AG20443 (cell line): ENCODE data around the gene ESPL1.
A peak's percentile ranks its signal among the peaks of the same experiment; 100 is the strongest.
"Not testable (repeated sequence)": the region's sequence is repeated elsewhere in the genome, so short reads cannot be mapped to it uniquely, and the experiment has no call there.

Experiments
- DNase-seq: peaks from one replicate; pipeline ENCODE4 v3.0.0; 2012; ENCODE audit warnings: low spot score, mixed read lengths

ESPL1 gene

GRCh38 chr12:53299101-53299453 lies 31.0 kb downstream of the ESPL1 start:
- DNase-seq: peak; percentile 35

- peak; percentile 85 for DNase-seq
Measured at GRCh38 chr12:53299454-53300180, 31.5 kb downstream of the ESPL1 start, which contains the start of gene MYG1. TSS of gene MYG1 (plus strand) at chr12:53299695. CDS start at chr12:53299738, 43 bp downstream.

GRCh38 chr12:53300187-53300586 lies 32.1 kb downstream of the ESPL1 start:
- DNase-seq: peak; percentile 56

- DNase-seq: no peak
Measured at GRCh38 chr12:53302903-53303302, 34.8 kb downstream of the ESPL1 start.

- no peak for DNase-seq
Measured at GRCh38 chr12:53306826-53307225, 38.7 kb downstream of the ESPL1 start.

- DNase-seq: no peak
Measured at GRCh38 chr12:53308276-53308675, 40.2 kb downstream of the ESPL1 start.

GRCh38 chr12:53313996-53314395 lies 45.9 kb downstream of the ESPL1 start:
- DNase-seq: no peak

GRCh38 chr12:53320352-53321195 lies 52.5 kb downstream of the ESPL1 start:
- DNase-seq: peak; percentile 24

GRCh38 chr12:53324113-53324778 lies 56.1 kb downstream of the ESPL1 start:
- DNase-seq: no peak

- peak; percentile 97 for DNase-seq
Measured at GRCh38 chr12:53324779-53325510, 56.8 kb downstream of the ESPL1 start.

- peak; percentile 64 for DNase-seq
Measured at GRCh38 chr12:53325511-53326061, 57.5 kb downstream of the ESPL1 start.

GRCh38 chr12:53326460-53327185 lies 58.5 kb downstream of the ESPL1 start:
- no peak for DNase-seq

GRCh38 chr12:53327435-53328042 lies 59.4 kb downstream of the ESPL1 start:
- DNase-seq: peak; percentile 30

GRCh38 chr12:53328043-53328435 lies 59.9 kb downstream of the ESPL1 start:
- DNase-seq: no peak

GRCh38 chr12:53330671-53331070 lies 62.6 kb downstream of the ESPL1 start:
- no peak for DNase-seq

- not testable (repeated sequence) for DNase-seq
Measured at GRCh38 chr12:53332339-53332738, 64.2 kb downstream of the ESPL1 start.

GRCh38 chr12:53332744-53333143 lies 64.6 kb downstream of the ESPL1 start:
- no peak for DNase-seq

GRCh38 chr12:53333289-53333688 lies 65.2 kb downstream of the ESPL1 start:
- no peak for DNase-seq

GRCh38 chr12:53333845-53334244 lies 65.7 kb downstream of the ESPL1 start:
- no peak for DNase-seq

- no peak for DNase-seq
Measured at GRCh38 chr12:53334822-53335221, 66.7 kb downstream of the ESPL1 start.
